ENCODE measurements around the gene FBN1.

Gene FBN1

DNA sequence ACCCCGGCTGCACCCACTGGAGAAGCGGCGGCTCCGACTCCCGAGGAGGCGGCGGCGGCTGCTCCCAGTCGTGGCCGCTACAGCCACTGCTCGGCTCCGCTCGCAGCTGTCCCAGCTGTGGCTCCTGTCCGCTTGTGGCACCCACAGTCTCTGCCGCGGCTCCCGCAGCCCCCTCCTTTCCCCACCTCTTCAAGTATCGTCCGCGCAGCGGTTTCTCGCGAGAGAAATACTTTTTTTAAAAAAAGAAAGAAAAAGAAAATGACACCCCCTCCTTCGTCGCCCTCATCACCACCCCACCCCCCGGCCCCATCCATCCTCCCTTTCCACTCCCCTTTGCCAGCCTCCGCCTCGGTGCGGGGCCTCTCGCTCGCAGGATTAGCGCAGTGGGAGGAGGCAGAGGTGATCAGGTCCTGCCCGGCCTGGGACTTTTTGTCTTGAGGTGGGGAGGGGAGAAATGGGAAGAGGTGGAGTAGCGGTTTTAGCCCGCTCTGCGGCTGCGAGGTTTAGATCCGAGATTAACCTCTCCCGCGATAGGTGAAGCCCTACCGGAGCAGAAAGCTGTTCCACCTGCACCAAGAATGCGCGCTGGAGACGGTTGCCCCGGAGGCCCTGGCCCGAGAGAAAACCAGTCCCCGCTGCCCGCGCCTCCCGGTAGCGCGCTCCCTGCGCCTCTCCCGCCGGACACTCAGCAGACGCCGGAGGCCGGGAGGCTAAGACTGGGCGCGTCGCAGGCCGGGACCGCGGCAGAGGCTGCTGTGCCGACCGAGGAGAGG, at the start of gene FBN1:
Gene FBN1, minus strand, starts transcription at position 152 of the 773 bp plus-strand sequence. CDS start 940 bp downstream, outside the sequence.
- no peak for DNase-seq (ENCODE audit: low read depth)

DNA sequence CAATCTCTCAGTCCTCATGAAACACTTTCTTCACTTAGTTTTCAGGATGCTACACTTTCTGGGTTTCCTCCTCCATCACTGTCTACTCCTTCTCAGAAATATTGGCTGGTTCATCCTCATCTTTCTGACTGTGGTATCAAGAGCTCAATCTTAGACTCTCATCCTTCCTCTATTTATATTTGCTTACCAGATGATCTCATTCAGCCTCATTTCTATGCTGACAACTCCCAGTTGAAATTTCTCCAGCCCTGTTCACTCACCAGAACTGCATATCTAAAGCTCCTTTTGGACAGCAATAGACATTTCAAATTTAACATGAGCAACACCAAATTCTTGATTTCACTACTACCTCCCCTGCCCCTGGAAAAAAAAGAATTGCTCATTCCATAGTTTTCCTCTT, 48.0 kb upstream of the FBN1 start:
- DNase-seq (ENCODE audit: low read depth), result no peak

DNA sequence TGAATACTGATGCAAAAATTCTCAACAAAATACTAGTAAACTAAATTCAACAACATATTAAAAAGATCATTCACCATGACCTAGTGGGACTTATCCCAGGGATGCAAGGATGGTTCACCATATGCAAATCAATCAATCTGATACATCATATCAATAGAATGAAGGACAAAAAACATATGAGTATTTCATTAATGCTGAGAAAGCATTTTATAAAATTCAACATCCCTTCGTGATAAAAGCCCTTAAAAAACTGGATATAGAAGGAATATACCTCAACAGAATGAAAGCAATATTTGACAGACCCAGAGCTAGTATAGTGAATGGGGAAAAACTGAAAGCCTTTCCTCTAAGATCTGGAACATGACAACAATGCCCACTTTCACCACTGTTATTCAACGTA, 43.0 kb upstream of the FBN1 start:
- DNase-seq (ENCODE audit: low read depth), result no peak

DNA sequence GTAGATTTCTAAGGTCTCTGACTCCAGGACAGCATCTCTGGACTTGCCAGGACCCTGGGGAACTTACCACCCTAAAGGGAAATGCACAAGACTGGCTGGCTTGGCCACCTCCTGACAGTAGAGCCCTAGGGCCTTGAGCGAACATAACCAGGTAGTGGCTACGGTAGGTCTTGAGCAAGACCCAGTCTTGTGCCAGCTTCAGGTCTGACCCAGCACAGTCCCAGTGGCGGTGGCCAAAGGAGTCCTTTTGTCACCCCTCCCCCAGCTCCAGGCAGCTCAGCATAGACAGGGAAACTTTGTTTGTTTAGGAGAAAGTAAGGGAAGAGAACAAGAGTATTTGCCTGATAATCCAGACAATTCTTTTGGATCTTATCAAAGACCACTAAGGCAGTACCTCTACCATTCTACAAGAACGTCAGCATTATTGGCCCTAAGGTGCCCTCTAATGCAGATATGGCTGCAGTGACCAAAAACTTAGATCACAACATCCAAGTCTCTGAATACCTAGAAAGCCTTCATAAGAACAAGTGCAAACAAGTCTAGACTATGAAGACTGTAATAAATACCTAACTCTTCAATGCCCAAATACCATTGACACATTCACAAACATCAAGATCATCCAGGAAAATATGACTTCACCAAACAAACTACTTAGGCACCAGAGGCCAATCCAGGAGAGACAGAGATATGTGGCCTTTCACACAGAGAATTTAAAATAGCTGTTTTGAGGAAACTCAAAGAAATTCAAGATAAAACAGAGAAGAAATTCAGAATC, 38.7 kb upstream of the FBN1 start:
- DNase-seq (ENCODE audit: low read depth), result no peak

DNA sequence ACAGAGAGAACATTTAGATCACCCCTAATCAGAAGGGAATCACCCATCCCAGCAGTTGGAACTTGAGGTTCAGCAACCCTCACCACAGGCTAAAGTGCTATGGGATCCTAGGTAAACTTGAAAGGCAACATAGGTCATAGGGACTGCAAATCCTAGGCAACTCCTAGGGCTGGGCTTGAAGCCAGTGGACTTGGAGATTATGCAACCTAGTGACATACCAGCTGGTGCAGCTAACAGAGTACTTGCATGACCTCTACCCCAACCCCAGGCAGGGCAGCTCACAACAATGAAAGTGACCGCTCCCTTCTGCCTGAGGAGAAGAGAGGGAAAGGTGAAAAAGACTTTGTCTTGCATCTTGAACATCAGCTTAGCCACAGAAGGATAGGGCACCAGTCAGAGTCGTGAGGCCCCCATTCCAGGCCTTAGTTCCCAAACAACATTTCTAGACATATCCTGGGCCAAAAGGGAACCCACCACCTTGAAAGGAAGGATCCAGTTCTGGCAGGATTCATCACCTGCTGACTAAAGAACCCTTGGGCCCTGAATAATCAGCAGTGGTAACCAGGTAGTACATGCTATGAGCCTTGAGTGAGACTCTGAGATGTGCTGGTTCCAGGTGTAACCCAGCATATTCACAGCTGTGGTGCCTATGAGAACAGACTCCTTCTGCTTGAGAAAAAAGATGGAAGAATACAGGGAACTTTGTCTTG, 37.6 kb upstream of the FBN1 start:
- no peak for DNase-seq (ENCODE audit: low read depth)

DNA sequence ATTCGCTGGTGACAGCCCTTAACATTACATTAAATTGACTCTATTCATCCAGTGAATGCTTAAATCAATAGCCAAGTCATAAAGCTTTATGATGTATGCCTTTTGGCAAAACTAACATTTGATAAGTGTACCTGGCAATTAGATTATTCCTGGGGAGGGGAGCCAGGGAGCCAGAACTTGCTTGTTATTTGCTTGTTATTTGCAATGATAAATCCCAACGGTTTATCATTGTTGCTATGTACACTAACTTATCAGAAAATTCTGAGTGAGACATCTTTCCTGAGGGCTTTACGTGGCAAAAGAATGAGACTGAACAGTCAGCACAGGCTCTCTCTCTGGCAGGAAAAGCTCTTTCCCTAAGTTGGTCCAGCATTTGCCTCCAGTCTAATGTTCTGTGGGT, 35.8 kb upstream of the FBN1 start:
- DNase-seq (ENCODE audit: low read depth), result no peak

DNA sequence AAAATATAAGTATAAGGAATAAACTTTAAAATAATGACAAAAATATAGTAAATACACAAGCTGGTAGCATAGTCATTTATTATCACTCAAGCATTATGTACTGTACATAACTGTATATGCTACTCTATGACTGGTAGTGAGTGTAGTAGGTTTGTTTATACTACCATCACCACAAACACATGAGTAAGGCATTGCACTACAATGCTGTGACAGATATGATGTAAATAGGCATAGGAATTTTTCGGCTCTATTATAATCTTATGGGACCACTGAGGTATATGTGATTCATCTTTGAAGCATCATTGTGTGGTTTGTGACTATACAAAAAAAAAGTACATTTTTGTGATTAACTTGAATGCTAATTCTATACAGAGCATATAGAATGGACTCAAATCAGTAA, 35.3 kb upstream of the FBN1 start:
- DNase-seq (ENCODE audit: low read depth), result no peak

DNA sequence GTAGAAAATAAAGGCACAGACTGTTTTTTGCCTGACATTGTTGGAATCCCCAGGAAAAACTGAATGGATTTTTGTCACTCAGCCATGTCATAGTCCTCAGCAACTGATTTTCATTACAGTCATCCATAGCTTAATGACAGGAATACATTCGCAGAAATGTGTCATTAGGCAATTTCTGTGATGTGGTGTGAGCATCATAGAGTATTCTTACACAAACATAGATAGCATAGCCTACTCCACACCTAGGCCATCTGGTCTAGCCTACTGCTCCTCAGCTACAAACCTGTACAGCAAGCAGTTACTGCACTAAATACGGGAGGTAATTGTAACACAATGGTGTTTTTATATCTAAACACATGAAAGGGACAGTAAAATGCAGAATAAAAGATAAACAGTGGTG, 34.4 kb upstream of the FBN1 start:
- no peak for DNase-seq (ENCODE audit: low read depth)

DNA sequence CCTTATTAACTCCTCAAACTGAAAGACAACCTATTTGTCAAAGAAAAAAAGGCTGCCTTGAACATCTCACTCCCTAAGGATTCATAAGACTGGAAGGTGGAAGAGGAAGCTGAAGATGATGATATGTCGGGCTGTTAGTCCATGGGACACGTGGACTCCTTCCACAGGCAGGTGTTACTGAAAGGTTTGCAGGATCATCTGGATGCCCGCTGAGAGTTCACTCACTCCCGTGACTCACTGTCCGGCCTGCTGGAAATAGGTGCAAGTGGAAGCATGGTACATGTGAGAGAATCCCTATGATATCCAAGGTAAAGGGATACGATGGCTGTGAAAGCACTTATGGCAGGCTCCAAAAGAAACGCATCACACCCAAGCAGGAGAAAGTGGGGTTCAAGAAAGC, 33.3 kb upstream of the FBN1 start:
- no peak for DNase-seq (ENCODE audit: low read depth)

DNA sequence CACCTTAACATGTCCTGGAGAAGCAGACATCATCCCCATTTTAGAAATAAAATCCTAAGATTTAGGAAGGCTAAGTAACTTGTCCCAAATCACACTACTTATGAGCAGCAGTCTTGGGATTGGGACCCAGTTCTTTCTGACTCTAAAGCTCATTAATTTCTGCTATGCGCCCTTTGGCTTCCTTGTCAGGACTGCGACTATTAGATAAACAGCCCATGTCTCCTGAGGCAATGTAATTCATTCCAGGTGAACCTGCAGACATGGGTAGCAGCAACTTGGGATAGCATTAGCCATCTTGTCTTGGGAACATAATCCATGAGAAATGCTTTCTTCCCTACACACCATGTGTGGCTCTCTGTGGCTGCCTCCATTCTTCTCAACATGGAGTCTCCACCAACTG, 32.3 kb upstream of the FBN1 start:
- no peak for DNase-seq (ENCODE audit: low read depth)

DNA sequence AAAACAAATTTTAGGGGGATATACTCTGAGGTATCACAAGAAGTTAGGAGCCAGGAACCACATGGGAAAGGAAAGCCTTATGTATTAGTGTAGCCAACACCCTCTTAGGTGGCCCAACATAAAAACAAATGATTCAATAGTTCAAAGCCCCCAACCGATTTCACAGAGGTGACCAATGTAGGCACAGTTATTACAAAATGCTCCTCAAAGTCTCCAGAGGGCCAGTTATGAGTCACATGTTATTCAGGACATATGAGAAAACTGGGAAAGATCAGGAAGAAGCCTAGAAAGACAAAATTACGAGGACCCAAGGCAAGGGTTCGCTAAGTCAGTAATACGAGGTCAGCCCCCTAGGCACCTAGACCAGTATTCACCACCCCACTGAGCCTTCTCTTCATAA, 29.9 kb upstream of the FBN1 start:
- no peak for DNase-seq (ENCODE audit: low read depth)

DNA sequence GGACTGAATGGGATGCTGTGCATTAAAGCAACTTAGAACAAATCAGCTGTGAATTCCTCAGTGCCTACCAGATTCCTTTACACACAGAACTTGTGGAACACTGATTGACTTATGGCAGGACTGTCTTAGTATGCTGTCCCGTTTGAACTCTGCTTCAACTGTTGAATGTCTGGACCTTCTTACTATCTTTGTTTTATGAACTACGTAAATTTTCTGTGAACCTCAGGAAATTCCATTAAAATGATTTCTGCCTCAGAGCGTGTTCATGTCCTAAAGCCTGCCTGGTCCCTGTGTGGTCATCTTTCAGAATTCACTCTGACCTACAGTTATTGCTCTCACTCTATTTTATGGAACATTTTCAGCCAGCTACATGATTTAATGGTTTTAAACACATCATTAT, 29.4 kb upstream of the FBN1 start:
- no peak for DNase-seq (ENCODE audit: low read depth)

DNA sequence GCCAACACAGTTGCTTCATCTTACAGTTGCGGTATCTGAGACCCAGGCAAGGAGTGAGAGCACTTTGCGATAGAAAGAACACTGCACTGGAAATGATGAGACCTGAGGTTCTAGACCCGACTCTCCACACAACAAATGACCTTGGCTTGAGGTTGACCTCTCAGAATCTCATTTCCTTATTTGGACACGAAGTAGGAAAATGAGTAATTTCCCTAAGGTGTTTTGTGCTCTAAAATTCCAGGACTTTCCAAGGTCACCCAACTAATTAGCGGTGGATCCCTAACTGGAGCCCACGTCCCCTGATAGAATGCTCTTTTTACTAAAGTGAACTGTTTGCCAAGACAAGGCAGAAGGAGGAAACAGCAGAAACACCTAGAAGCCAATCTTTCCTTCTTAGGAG, 26.7 kb upstream of the FBN1 start:
- no peak for DNase-seq (ENCODE audit: low read depth)

DNA sequence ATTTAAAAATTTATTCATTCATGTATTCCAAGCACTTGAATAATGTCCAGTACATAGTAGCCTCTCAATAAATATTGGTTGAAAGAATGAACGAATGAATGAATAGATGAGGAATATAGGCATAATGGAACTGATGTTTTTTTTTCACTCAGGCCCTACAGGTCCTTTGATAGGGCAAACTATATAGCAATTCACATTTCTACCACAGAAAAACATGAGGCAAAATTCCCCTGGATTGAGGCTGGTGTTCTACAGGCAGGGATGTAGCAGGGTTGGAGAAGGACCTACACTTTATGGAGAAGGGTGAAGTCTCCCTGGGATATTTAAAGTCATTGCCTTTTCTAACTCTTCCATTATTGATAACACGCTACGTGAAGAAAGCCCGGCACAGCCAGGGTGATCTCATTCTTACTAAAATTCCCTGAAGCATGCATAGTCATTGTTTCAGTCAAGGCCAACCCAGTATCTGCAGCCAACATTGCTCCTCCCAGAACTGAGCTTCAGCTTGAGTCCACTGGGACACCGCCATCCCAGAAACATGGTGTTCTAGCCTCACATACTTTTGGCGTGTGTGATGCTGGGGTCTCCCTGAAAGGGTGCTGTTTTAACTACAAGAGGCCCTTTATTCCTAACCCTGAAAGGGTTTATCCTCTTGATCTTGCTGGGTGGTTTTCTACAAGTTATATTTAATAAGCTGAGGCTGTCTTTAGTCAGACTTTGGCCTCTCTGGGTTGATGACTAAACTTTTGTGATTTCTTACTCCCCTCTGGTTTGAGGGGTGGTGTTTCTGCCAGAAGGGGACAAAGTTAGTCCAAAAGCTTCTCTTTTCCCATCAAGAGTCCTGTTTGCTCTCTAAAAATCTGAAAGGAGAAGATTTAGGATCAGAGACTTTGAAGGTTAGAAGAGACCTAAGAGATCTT, 25.9 kb upstream of the FBN1 start:
- no peak for DNase-seq (ENCODE audit: low read depth)

DNA sequence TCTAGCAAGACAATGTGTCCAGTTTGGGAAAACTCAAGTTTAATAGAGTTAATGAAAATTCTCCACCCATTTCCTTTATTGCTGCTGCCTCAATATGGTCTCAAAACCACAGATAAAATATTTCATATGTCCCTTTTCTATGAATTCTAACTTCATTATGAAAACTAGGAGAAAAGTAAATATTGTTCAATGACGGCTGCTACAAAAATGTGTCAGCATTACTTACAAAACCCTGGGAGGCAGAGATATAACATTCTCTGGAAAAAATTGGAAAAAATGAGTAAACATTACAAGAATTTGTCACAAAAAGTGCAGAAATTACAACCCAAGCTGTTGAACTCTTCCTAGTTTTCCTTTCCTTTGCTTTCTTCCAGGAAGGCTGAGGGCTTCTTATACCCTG, 22.2 kb upstream of the FBN1 start:
- DNase-seq (ENCODE audit: low read depth), result no peak

DNA sequence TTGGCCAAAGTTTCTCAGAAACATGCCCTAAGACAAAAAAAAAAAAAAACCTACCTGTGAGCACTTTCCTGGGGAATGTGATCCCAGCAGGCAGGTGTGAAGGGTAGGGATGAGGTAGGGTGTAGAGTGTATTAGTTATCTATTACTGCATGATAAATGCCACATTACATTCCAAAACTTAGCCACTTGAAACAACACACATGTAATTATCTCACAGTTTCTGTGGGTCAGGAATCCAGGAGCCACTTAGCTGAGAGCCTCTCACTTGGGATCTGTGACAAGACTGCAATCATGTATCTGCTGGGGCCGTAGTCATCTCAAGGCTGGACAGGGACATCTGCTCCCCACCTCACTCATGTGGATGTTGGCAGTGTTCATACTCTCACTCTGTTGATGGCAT, 18.9 kb upstream of the FBN1 start:
- DNase-seq (ENCODE audit: low read depth), result no peak

DNA sequence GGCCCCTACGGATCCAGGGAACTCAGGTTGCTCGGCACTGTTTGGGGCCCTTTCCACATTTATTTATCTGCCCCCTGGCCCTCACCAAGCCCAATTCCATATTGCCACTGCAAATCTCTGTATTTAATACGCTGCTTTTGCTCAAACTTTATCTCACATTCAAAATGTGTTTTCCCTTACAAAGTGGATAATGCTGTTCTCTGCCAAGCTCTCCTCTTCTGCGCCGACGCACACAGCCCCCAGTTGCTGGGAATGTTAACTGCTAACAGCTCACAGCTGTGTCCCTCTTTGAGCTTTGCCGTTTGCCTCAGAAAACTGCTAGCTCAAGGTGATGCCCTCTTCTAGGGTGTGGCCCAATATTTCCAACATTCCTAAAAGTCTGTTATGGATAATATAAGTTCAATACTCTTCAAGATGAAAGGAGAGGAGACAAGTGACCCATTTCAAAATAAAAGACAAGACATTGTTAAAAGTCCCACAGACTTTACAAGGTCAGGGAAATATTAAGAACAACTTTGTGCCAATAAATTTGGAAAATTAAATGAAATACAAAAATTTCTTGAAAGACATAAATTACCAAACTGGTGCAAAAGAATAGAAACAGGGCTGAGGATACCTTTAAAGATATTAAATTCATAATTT, 12.6 kb upstream of the FBN1 start:
- DNase-seq (ENCODE audit: low read depth), result no peak

DNA sequence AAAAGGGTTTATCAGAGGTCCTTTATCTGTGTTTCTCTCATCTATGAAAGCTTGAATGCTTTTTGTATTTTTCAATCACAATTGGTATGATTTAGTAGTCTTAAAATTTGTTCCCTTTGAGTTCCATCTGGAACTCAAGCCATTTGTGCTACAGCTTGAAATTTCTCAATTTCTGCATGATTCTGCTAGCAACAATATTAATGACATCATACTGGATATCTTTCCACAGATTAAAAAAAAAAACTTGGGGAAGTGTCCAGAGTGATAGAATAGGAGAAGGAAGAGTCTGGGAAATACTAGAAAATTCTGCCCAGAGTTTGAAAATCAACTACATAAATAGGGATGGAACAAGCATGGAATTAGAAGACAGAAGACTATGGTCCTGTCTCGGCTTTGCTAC, 9.3 kb upstream of the FBN1 start:
- no peak for DNase-seq (ENCODE audit: low read depth)

DNA sequence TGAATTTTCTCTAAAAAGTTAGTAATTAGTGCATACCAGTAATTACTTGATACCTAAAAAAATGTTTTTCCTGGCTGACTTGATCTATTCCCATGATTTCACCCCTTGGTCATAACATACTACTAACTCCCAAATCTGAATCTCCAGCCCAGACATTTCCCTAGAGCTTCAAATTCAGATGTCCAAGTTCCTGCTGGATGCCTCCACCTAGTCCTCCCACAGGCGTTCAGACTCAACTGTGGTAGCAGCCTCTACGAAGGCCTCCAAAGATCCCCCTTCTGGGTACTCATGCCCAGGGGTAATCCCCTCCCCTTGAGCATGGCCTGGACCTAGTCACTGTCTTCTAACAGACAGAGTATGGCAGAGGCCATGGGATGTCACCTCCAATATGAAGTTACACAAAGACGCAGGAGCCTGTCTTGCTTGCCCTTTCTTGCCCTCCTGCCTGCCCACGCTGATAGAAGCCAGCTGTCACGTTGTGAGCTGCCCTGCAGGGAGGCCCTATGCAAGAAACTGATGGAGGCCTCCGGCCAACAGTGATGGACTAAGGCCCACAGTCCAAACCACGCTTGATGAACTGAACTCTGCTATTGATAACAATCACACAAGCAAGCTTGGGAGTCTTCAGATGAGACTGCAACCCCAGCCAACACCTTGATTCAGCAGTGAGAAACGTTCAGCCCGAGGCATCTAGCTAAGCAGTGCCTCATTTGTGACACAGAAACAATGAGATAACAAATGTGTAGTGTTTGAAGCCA, 8.6 kb upstream of the FBN1 start:
- DNase-seq (ENCODE audit: low read depth), result no peak

DNA sequence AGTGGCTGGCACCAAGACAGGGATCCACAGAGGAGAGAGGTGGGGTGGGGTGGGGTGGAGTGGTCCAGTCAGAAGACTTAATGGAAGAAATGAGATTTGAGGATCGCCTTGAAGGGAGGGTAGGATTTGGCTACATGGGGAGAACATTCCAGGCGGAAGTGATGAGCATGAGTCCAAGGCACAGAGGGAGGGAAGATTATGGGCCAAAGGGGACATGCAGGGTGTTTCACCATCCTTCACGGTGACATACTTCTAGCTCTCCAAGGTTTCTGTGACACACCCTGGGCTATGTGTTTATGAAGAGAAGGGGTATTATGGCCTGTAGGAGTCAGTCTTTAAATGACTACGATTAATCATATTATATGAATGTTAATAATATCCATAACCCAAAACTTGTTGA, 7.7 kb upstream of the FBN1 start:
- no peak for DNase-seq (ENCODE audit: low read depth)
